Chondrocyte (in vitro differentiated cells): ENCODE data around the gene ADAD2. TPM values are rescaled to one million over a fixed set of nuclear protein-coding genes. Genes with fewer than 3 reads are reported as not detected.

ENCODE experiments used
- DNase-seq: peaks from one replicate; pipeline ENCODE4 v3.0.0; 2021; ENCODE audit warnings: mixed read lengths, low spot score
- H3K27ac Mint-ChIP-seq: one replicate; pipeline ENCODE4 v1.8.0; 2021; ENCODE audit warnings: mild to moderate bottlenecking, moderate library complexity, mixed read lengths; ENCODE audit not compliant: unreplicated experiment
- H3K27me3 Mint-ChIP-seq: 2 replicates; pipeline ENCODE4 v1.8.0; 2021; ENCODE audit warnings: low read depth, mixed read lengths
- H3K36me3 Mint-ChIP-seq: 2 replicates; pipeline ENCODE4 v1.8.0; 2021; ENCODE audit warnings: low read depth, mixed read lengths
- H3K4me1 Mint-ChIP-seq: 2 replicates; pipeline ENCODE4 v1.8.0; 2021; ENCODE audit warnings: low read depth, mild to moderate bottlenecking, mixed read lengths
- H3K4me3 Mint-ChIP-seq: one replicate; pipeline ENCODE4 v1.8.0; 2021; ENCODE audit warnings: mild to moderate bottlenecking, moderate library complexity, mixed read lengths; ENCODE audit not compliant: unreplicated experiment
- H3K9me3 Mint-ChIP-seq: 2 replicates; pipeline ENCODE4 v1.8.0; 2021; ENCODE audit warnings: low read depth, mixed read lengths
- total RNA-seq: library from RNA; stranded (reverse); gene quantifications from 3 replicates; pipeline ENCODE4 v1.2.1, GENCODE V29; 2021
- TF ChIP-seq, protein P1 (sequence below): fragments of 200-600 bp; sonication (generic); IDR thresholded peaks from 2 replicates; pipeline ENCODE4 v1.5.0; 2021; ENCODE audit warnings: antibody characterized with exemption, mild to moderate bottlenecking, moderate library complexity

Gene ADAD2
- total RNA-seq, 1 donor from 2014 or later, result not detected

DNA sequence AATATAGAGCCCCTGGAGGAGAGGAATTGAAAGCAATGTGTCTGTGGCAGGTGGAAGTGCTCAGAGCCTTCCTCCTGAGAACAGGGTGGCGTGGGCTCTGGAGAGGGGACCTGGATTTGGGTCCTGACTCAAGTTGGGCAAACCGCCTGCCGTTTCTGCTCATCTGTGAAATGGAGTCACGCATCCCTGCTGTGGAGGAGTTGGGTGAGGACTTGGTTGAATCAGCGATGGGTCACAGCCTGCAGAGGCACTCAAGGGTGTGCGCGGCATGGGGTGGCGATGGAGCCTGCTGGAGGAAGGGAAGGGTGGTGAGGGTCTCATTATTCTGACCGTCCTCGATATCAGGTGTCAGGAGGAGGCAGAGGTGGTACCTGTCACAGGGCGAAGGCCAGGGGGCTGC, 3.1 kb downstream of the ADAD2 start:
- TF ChIP-seq, protein P1, sequence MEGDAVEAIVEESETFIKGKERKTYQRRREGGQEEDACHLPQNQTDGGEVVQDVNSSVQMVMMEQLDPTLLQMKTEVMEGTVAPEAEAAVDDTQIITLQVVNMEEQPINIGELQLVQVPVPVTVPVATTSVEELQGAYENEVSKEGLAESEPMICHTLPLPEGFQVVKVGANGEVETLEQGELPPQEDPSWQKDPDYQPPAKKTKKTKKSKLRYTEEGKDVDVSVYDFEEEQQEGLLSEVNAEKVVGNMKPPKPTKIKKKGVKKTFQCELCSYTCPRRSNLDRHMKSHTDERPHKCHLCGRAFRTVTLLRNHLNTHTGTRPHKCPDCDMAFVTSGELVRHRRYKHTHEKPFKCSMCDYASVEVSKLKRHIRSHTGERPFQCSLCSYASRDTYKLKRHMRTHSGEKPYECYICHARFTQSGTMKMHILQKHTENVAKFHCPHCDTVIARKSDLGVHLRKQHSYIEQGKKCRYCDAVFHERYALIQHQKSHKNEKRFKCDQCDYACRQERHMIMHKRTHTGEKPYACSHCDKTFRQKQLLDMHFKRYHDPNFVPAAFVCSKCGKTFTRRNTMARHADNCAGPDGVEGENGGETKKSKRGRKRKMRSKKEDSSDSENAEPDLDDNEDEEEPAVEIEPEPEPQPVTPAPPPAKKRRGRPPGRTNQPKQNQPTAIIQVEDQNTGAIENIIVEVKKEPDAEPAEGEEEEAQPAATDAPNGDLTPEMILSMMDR, result no peak
- H3K4me3 Mint-ChIP-seq, result no peak overlapping the region
- H3K27ac Mint-ChIP-seq, result no peak overlapping the region
- H3K4me1 Mint-ChIP-seq, result peaks cover 8% of the 10 kb centered on the region
- no peaks in the 10 kb centered on the region for H3K9me3 Mint-ChIP-seq
- H3K36me3 Mint-ChIP-seq, result no peaks in the 10 kb centered on the region
- DNase-seq, result no peak
- H3K27me3 Mint-ChIP-seq, result peaks cover 24% of the 10 kb centered on the region

DNA sequence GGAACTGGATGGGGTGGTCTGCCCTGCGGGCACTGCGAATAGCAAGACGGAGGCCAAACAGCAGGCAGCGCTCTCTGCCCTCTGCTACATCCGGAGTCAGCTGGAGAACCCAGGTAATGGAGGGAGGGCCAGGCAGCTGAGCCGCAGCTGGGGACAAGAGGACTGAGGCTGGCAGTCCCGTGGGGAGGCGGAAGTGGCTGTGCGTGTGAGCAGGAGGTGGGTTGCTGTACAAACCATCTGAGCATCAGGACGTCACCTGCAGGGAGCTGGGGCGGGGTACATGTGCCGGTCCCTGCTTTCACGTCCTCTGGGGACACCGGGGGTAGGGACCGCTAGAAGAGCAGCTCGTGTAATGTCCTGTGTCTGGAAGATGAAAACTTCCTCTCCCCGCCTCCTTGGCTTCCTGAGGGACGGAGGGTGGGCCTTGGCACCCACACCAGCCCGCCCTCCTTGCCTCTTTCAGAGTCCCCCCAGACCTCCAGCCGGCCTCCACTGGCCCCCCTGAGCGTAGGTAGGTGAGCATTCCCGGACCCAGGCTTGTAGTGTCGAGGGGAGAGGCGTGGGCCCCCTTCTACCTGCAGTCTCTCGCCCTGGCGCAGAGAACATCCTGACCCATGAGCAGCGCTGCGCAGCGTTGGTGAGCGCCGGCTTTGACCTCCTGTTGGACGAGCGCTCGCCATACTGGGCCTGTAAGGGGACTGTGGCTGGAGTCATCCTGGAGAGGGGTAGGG, 3.7 kb downstream of the ADAD2 start:
- H3K27ac Mint-ChIP-seq, result no peak overlapping the region
- H3K36me3 Mint-ChIP-seq, result no peaks in the 10 kb centered on the region
- peaks cover 10% of the 10 kb centered on the region for H3K4me1 Mint-ChIP-seq
- DNase-seq, result no peak
- peaks cover 27% of the 10 kb centered on the region for H3K27me3 Mint-ChIP-seq
- no peak overlapping the region for H3K4me3 Mint-ChIP-seq
- H3K9me3 Mint-ChIP-seq, result no peaks in the 10 kb centered on the region
- TF ChIP-seq, protein P1, result no peak

DNA sequence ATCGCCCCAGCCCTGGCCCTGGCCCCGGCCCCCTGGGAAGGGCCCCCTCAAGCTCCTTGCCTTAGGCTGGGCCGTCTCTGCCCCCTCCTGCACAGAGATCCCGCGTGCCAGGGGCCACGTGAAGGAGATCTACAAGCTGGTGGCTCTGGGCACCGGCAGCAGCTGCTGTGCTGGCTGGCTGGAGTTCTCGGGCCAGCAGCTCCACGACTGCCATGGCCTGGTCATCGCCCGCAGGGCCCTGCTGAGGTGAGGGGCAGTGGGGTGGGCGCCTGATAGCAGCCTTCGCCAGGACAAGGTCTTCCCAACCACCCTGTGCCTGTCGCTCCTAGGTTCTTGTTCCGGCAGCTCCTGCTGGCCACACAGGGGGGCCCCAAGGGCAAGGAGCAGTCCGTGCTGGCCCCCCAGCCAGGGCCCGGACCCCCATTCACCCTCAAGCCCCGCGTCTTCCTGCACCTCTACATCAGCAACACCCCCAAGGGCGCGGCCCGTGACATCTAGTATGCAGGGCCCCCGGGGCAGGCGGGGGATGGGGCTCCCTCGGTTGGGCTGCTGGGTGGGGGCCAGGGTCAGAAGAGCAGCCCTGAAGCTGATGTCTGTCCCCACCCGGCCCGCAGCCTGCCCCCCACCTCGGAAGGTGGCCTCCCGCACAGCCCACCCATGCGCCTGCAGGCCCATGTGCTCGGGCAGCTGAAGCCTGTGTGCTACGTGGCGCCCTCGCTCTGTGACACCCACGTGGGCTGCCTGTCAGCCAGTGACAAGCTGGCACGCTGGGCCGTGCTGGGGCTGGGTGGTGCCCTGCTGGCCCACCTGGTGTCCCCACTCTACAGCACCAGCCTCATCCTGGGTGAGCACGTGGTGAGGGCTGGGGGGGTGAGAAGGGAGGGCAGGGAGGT, 4.5 kb downstream of the ADAD2 start:
- H3K27me3 Mint-ChIP-seq, result peaks cover 34% of the 10 kb centered on the region
- no peaks in the 10 kb centered on the region for H3K9me3 Mint-ChIP-seq
- no peak overlapping the region for H3K4me3 Mint-ChIP-seq
- H3K4me1 Mint-ChIP-seq, result peaks cover 13% of the 10 kb centered on the region
- no peak overlapping the region for H3K27ac Mint-ChIP-seq
- TF ChIP-seq, protein P1, result no peak
- no peak for DNase-seq
- no peaks in the 10 kb centered on the region for H3K36me3 Mint-ChIP-seq

DNA sequence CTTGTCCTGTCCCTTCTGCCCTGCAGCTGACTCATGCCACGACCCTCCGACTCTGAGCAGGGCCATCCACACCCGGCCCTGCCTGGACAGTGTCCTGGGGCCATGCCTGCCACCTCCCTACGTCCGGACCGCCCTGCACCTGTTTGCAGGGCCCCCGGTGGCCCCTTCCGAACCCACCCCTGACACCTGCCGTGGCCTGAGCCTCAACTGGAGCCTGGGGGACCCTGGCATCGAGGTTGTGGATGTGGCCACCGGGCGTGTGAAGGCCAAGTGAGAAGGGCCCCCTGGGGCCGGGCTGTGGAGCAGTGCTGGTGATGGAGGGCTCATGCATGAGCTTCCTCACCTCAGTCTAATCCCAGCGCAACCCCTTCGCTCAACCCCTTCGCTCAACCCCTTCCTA, 5.1 kb downstream of the ADAD2 start:
- TF ChIP-seq, protein P1, result no peak
- Mint-ChIP-seq H3K36me3 (no peaks in the 10 kb centered on the region), H3K27ac (no peak overlapping the region), H3K27me3 (peaks cover 37% of the 10 kb centered on the region), H3K4me1 (peaks cover 13% of the 10 kb centered on the region), H3K4me3 (no peak overlapping the region), H3K9me3 (no peaks in the 10 kb centered on the region)
- DNase-seq, result no peak

DNA sequence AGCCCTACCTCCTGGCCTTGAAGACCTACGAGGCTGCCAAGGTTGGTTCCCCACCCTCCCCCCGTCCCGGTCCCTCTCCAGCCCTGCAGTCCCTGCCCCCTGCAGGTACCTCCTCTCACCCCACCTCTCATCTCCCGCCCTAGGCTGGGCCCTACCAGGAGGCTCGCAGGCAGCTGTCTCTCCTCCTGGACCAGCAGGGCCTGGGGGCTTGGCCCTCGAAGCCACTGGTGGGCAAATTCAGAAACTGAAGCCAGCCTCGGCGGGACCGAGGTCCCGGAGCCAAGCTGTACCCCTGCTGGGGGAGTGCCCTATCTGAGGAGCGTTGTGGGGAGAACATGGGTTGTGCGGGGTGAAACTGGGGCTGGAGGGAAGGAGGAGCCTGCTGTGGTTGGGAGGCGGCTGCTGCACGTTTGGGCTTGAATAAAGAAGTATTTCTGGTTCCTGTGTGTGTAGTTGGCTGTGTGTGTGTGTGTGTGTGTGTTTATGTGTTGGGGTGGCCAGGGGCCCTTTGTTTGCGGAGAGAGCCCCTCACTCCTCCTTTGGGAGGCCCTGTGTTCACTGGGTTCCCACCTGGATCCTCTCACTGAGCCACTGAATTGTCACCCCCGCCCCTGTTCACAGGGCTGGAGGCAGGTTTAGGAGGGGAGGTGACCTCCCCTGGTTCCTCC, 5.9 kb downstream of the ADAD2 start:
- peaks cover 13% of the 10 kb centered on the region for H3K4me1 Mint-ChIP-seq
- H3K9me3 Mint-ChIP-seq, result no peaks in the 10 kb centered on the region
- H3K4me3 Mint-ChIP-seq, result no peak overlapping the region
- TF ChIP-seq, protein P1, result no peak
- H3K27me3 Mint-ChIP-seq, result peaks cover 41% of the 10 kb centered on the region
- no peak overlapping the region for H3K27ac Mint-ChIP-seq
- DNase-seq, result no peak
- no peaks in the 10 kb centered on the region for H3K36me3 Mint-ChIP-seq
